Epithelial cell of esophagus (primary cell): Measurements from ENCODE around the gene UGT2A1.

ENCODE experiments used
- DNase-seq: peaks from one replicate; pipeline ENCODE4 v3.0.0; 2010; ENCODE audit warnings: low read depth
- H3K4me3 ChIP-seq: 2 replicates; pipeline ENCODE4 v1.5.1; 2011; ENCODE audit warnings: mild to moderate bottlenecking, low read length, control low read depth
- TF ChIP-seq, protein P1 (sequence below): IDR thresholded peaks from 2 replicates; pipeline ENCODE4 v1.5.1; 2011; ENCODE audit warnings: low read depth, mild to moderate bottlenecking, low read length, control low read depth, inconsistent platforms; ENCODE audit not compliant: insufficient read depth; ENCODE audit errors: missing control alignments

Gene UGT2A1

DNA sequence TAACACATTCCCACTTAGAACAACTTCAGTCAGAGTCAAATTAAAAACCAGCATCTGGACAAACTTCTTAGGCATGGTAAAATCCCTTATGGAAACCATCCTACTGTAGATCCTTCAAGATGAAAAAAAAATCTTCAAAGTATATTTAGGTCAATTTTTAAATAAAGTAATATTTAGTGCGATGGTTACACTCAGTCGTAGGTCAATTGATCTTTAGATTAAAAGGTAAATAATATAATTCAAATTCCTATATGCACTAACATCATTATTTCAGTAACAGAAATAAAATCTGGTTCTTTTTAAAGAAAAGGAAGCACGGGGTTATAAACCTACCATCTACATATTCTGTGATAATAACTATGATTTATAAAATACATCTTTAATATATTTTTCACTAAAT is 13.5 kb downstream of the UGT2A1 start, which contains the start of gene UGT2A2:
UGT2A2 (minus strand) TSS at position 101 of the 400 bp plus-strand sequence; CDS start at position 99, 2 bp downstream.
- no peak for DNase-seq
- TF ChIP-seq, protein P1, sequence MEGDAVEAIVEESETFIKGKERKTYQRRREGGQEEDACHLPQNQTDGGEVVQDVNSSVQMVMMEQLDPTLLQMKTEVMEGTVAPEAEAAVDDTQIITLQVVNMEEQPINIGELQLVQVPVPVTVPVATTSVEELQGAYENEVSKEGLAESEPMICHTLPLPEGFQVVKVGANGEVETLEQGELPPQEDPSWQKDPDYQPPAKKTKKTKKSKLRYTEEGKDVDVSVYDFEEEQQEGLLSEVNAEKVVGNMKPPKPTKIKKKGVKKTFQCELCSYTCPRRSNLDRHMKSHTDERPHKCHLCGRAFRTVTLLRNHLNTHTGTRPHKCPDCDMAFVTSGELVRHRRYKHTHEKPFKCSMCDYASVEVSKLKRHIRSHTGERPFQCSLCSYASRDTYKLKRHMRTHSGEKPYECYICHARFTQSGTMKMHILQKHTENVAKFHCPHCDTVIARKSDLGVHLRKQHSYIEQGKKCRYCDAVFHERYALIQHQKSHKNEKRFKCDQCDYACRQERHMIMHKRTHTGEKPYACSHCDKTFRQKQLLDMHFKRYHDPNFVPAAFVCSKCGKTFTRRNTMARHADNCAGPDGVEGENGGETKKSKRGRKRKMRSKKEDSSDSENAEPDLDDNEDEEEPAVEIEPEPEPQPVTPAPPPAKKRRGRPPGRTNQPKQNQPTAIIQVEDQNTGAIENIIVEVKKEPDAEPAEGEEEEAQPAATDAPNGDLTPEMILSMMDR: no peak
- no peak within 1 kb of the TSS for H3K4me3 ChIP-seq

DNA sequence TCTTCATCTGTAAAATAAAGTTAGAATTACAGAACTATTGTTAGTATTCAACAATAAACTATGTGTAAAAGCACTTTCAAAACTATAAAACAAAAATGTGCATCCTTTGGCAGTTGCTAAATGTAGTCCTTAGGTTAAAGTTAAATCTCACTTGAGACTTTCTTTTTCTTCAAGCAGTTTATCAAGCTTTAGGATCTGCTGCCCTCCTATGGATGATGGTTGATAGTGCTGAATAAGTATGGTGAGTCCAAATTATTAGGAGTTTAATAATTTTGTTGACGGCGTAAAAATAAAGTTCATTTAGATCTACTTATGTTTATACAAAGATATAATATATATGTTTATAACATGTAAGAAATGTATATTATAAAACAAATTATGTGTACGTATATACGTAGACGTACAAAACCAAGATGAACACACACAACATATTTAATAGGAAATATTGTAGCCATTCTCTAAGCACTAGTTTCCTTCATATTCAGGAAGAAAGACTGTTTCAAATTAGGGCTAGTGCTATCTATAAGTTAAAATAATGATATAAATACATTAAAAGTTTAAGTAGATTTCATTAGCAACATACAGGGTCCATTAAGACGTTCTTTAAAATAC is 35.9 kb downstream of the UGT2A1 start:
- TF ChIP-seq, protein P1: peak; percentile 65
- peak; percentile 63 for DNase-seq
- H3K4me3 ChIP-seq: no peak overlapping the region

DNA sequence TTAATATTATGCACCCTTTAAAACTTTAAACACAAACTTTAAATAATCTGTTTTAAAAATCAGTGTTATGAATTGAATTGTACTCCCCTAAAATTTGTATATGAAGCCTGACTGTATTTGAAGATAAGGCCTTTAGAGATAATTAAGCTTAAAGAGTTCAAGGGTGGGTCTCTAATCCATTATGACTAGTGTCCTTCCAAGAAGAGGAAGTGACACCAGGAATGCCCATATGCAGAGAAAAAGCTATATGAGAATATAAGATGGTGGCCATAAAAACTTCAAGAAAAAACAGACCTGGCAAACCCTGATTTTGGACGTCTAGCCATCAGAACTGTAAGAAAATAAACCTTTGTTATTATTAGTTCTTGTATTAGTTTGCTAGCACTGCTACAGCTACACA is 42.6 kb downstream of the UGT2A1 start:
- DNase-seq: no peak
- TF ChIP-seq, protein P1: no peak
- no peak overlapping the region for H3K4me3 ChIP-seq

DNA sequence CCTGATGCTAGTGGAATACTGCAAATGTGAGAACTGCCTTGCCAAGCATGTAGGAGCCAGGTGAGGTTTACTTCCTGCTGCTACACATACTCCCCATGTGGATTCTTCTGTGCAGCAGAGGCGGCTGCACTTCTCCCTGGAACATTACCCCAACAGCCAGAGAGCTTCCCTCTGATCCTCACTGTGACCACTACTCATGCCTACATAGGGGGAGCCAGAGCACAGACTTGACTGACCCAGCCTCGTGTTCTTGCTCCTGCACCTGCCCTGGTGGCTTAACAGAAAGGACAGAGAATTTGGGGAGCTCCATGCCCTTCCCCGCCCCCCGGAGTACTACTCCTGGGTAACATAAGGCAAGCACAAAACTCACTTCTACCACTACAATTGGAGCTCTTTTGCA is 52.0 kb downstream of the UGT2A1 start:
- TF ChIP-seq, protein P1: no peak
- H3K4me3 ChIP-seq: no peak overlapping the region
- no peak for DNase-seq

DNA sequence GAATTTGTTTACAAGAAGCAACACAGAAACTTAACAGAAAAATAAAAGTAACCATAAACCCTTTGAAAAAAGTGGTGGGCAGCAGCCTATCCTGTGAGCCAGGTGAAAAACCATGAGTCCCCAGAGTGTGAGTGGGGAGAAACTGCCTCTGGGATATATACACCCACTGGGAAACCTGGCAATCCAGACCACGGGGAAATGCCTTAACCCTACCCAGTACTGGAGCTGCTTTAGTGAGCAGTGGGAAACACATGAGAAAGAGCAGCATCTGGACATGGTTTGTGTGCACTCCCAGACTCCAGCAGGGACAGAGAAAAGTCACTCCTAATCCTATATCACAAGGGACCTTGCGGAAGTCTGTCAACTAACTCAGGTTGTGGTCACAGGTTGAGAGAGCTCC is 53.0 kb downstream of the UGT2A1 start:
- DNase-seq: no peak
- TF ChIP-seq, protein P1: no peak
- H3K4me3 ChIP-seq: no peak overlapping the region

DNA sequence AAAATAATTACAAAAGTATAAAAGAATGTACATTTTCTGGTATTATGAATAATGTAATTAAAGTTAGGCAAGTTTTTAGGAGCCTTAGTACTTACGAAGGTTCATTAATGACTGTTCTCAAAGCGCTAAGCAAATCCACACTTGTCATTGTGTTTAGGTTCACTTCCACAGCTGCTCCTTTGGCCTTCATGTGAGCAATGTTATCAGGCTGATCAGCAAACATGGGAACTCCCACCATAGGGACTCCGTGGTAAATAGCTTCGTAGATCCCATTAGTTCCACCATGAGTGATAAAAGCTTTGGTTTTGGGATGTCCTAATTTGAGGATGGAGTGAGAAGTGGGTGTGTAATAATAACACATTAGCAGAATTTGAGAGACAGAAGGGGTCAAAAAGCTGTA is 58.7 kb downstream of the UGT2A1 start:
- no peak for DNase-seq
- TF ChIP-seq, protein P1: no peak
- H3K4me3 ChIP-seq: no peak overlapping the region

DNA sequence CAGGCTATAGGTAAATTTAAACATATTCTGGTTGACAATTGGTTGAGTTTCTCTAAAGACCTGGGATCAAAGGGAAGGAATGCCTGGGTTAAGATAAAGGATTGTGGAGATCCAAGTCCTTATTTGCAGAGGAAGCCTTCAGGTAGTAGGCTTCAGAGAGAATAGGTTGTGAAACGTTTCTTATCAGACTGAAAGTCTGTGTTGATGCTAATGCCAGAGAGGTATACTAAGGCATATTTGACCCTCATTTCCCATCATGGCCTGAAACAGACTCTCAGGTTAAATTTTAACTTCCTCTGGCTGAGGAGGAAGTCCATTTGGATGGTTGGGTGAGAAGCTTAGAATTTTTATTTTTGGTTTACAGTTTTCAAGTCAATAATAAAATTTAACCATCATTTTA is 61.7 kb downstream of the UGT2A1 start:
- TF ChIP-seq, protein P1: no peak
- DNase-seq: no peak

More for the DNA sequence above, 61.7 kb downstream of the UGT2A1 start:
- no peak overlapping the region for H3K4me3 ChIP-seq
